Natural killer cell (primary cell): ENCODE results near the gene DAW1. TPM values are rescaled to one million over a fixed set of nuclear protein-coding genes. Genes with fewer than 3 reads are reported as not detected.

Experiments
- ATAC-seq, 3 donors: fragments of 150-1000 bp in 2 of 3; fragments of 200-7000 bp in 1 of 3; cut with Tn5 transposase; 1 replicate in 1 of 3; 2 replicates in 2 of 3; pipeline ENCODE4 v1.10.0; 2021; ENCODE audit warnings: mild to moderate bottlenecking in 2 of 3, moderate library complexity in 2 of 3
- DNase-seq, 2 donors: peaks; one replicate each; pipeline versions ENCODE4 v3.0.0 to v3.0.0-alpha.2; 2013 to 2021; ENCODE audit warnings: mixed read lengths in 1 of 2
- H3K27ac ChIP-seq: one replicate; pipeline ENCODE4 v1.5.1; 2013; ENCODE audit warnings: mild to moderate bottlenecking, low read length
- H3K27me3 ChIP-seq: one replicate; pipeline ENCODE4 v1.6.1; 2013; ENCODE audit warnings: low read length; ENCODE audit not compliant: control insufficient read depth, insufficient read depth
- H3K36me3 ChIP-seq: one replicate; pipeline ENCODE4 v1.6.1; 2013; ENCODE audit warnings: low read length; ENCODE audit not compliant: control insufficient read depth, insufficient read depth
- H3K4me1 ChIP-seq: one replicate; pipeline ENCODE4 v1.6.1; 2013; ENCODE audit warnings: low read length; ENCODE audit not compliant: control insufficient read depth, insufficient read depth
- H3K4me3 ChIP-seq: one replicate; pipeline ENCODE4 v1.5.1; 2013; ENCODE audit warnings: low read length
- H3K9me3 ChIP-seq: one replicate; pipeline ENCODE4 v1.6.1; 2013; ENCODE audit warnings: low read length; ENCODE audit not compliant: control insufficient read depth, insufficient read depth
- H3K27ac Mint-ChIP-seq, 2 donors: one replicate each; pipeline ENCODE4 v1.8.0; 2022; ENCODE audit warnings: mild to moderate bottlenecking in 2 of 2, mixed read lengths in 2 of 2, moderate library complexity in 1 of 2
- H3K27me3 Mint-ChIP-seq, 2 donors: one replicate each; pipeline ENCODE4 v1.8.0; 2022; ENCODE audit warnings: low read depth in 2 of 2, mixed read lengths in 2 of 2
- H3K36me3 Mint-ChIP-seq: one replicate; pipeline ENCODE4 v1.8.0; 2022; ENCODE audit warnings: mixed read lengths
- H3K4me1 Mint-ChIP-seq, 2 donors: one replicate each; pipeline ENCODE4 v1.8.0; 2022; ENCODE audit warnings: mixed read lengths in 2 of 2
- H3K4me3 Mint-ChIP-seq: one replicate; pipeline ENCODE4 v1.8.0; 2022; ENCODE audit warnings: mild to moderate bottlenecking, moderate library complexity, mixed read lengths
- H3K9me3 Mint-ChIP-seq, 2 donors: one replicate each; pipeline ENCODE4 v1.8.0; 2022; ENCODE audit warnings: mixed read lengths in 2 of 2
- CTCF ChIP-seq: fragments of 200-600 bp; IDR thresholded peaks from one replicate; pipeline ENCODE4 v1.8.0; 2022; ENCODE audit warnings: antibody characterized with exemption
- WGBS: methylation state at CpG from one replicate; pipeline ENCODE4 v1.1.7; 2013; ENCODE audit warnings: missing lambda C conversion rate; ENCODE audit not compliant: insufficient coverage; 5-methylcytosine and 5-hydroxymethylcytosine counted together
- intact Hi-C: fragments of 100-400 bp; cut with micrococcal nuclease; formaldehyde crosslinking; loops from one replicate; pipeline ENCODE4 v1.14.2; 2022
- total RNA-seq, 4 donors: library from RNA; stranded (reverse); fragments of 120-200 nt in 1 of 4; gene quantifications; one replicate each; pipeline versions ENCODE4 v1.2.3 to v1.2.4, GENCODE V29; 2013 to 2022

The DAW1 gene
- total RNA-seq, 3 donors from 2014 or later (not counting 1 experiment from before 2014, with no cell fraction given): not detected

- no peaks in the 10 kb centered on the region for H3K36me3 Mint-ChIP-seq
- Histone ChIP-seq H3K36me3 (no peaks in the 10 kb centered on the region), H3K4me1 (no peaks in the 10 kb centered on the region), H3K27me3 (no peaks in the 10 kb centered on the region), H3K9me3 (no peaks in the 10 kb centered on the region), H3K4me3 (no peak overlapping the region), H3K27ac (no peak overlapping the region)
- ATAC-seq (no peak), DNase-seq (no peak)
- 91% methylated on average over 6 of the region's 6 CpGs for WGBS
- no peaks in the 10 kb centered on the region for H3K27me3 Mint-ChIP-seq
- no peak for TF ChIP-seq CTCF
- no peaks in the 10 kb centered on the region for H3K9me3 Mint-ChIP-seq
- intact Hi-C loops: no loop called here
- no peak overlapping the region for H3K27ac Mint-ChIP-seq
- no peaks in the 10 kb centered on the region for H3K4me1 Mint-ChIP-seq
- no peak overlapping the region for H3K4me3 Mint-ChIP-seq
Measured at GRCh38 chr2:227860221-227860641, 11.2 kb upstream of the DAW1 start.

- no peaks in the 10 kb centered on the region for H3K9me3 Mint-ChIP-seq
- Histone ChIP-seq H3K4me1 (no peaks in the 10 kb centered on the region), H3K9me3 (no peaks in the 10 kb centered on the region), H3K4me3 (no peak overlapping the region), H3K36me3 (no peaks in the 10 kb centered on the region), H3K27ac (no peak overlapping the region), H3K27me3 (no peaks in the 10 kb centered on the region)
- WGBS: 95% methylated on average over 2 of the region's 2 CpGs
- intact Hi-C loops: no loop called here
- H3K27me3 Mint-ChIP-seq: no peaks in the 10 kb centered on the region
- DNase-seq (no peak), ATAC-seq (no peak)
- no peak overlapping the region for H3K27ac Mint-ChIP-seq
- no peaks in the 10 kb centered on the region for H3K4me1 Mint-ChIP-seq
- no peak for TF ChIP-seq CTCF
- H3K36me3 Mint-ChIP-seq: no peaks in the 10 kb centered on the region
- no peak overlapping the region for H3K4me3 Mint-ChIP-seq
Measured at GRCh38 chr2:227861011-227861410, 10.4 kb upstream of the DAW1 start.

- Histone ChIP-seq H3K4me3 (no peak overlapping the region), H3K27ac (no peak overlapping the region), H3K4me1 (no peaks in the 10 kb centered on the region), H3K27me3 (no peaks in the 10 kb centered on the region), H3K9me3 (no peaks in the 10 kb centered on the region), H3K36me3 (no peaks in the 10 kb centered on the region)
- no peak overlapping the region for H3K27ac Mint-ChIP-seq
- no peaks in the 10 kb centered on the region for H3K4me1 Mint-ChIP-seq
- no peak for ATAC-seq
- DNase-seq: peak in 1 of 2 donors; percentile 69
- no peaks in the 10 kb centered on the region for H3K27me3 Mint-ChIP-seq
- no peaks in the 10 kb centered on the region for H3K9me3 Mint-ChIP-seq
- intact Hi-C loops: no loop called here
- 11% methylated on average over 2 of the region's 8 CpGs for WGBS
- TF ChIP-seq CTCF: peak; percentile 38
- H3K36me3 Mint-ChIP-seq: no peaks in the 10 kb centered on the region
- no peak overlapping the region for H3K4me3 Mint-ChIP-seq
Measured at GRCh38 chr2:227862227-227862740, 9.1 kb upstream of the DAW1 start.
